Mesenchymal stem cell (in vitro differentiated cells and primary cell): ENCODE data around the gene ZNF814.
A peak's percentile ranks its signal among the peaks of the same experiment; 100 is the strongest.
"Not testable (repeated sequence)": the region's sequence is repeated elsewhere in the genome, so short reads cannot be mapped to it uniquely, and the experiment has no call there.

Experiments used
- DNase-seq: peaks from one replicate; pipeline ENCODE4 v3.0.0-alpha.2; 2013
- H2AFZ ChIP-seq: one replicate; pipeline ENCODE4 v1.6.1; 2013; ENCODE audit warnings: low read depth, mild to moderate bottlenecking, control low read depth, inconsistent platforms, low read length, moderate library complexity
- H2AK5ac ChIP-seq: 2 replicates; pipeline ENCODE4 v1.6.1; 2013; ENCODE audit warnings: low read length, moderate library complexity, mild to moderate bottlenecking, inconsistent platforms; ENCODE audit not compliant: severe bottlenecking
- H2BK120ac ChIP-seq: one replicate; pipeline ENCODE4 v1.6.1; 2013; ENCODE audit warnings: low read depth, mild to moderate bottlenecking, inconsistent platforms, low read length, moderate library complexity
- H2BK12ac ChIP-seq, 2 experiments: one replicate each; pipeline ENCODE4 v1.6.1; 2013; ENCODE audit warnings: inconsistent platforms in 2 of 2, low read length in 2 of 2, mild to moderate bottlenecking in 2 of 2, moderate library complexity in 2 of 2, control low read depth in 1 of 2
- H2BK15ac ChIP-seq: one replicate; pipeline ENCODE4 v1.6.1; 2013; ENCODE audit warnings: mild to moderate bottlenecking, low read depth, inconsistent platforms; ENCODE audit not compliant: poor library complexity, severe bottlenecking
- H2BK5ac ChIP-seq: 2 replicates; pipeline ENCODE4 v1.6.1; 2013; ENCODE audit warnings: low read depth, mild to moderate bottlenecking, low read length, control low read depth, inconsistent platforms; ENCODE audit not compliant: poor library complexity, severe bottlenecking
- H3K14ac ChIP-seq, 2 experiments: one replicate each; pipeline ENCODE4 v1.6.1; 2013; ENCODE audit warnings: inconsistent platforms in 2 of 2, low read length in 2 of 2, control low read depth in 1 of 2, mild to moderate bottlenecking in 1 of 2, moderate library complexity in 1 of 2
- H3K18ac ChIP-seq, 2 experiments: one replicate each; pipeline ENCODE4 v1.6.1; 2013; ENCODE audit warnings: inconsistent platforms in 2 of 2, low read length in 2 of 2, control low read depth in 1 of 2, low read depth in 1 of 2, mild to moderate bottlenecking in 1 of 2
- H3K23ac ChIP-seq, 2 experiments: one replicate each; pipeline ENCODE4 v1.6.1; 2013; ENCODE audit warnings: inconsistent platforms in 2 of 2, low read length in 2 of 2, mild to moderate bottlenecking in 2 of 2, moderate library complexity in 2 of 2, control low read depth in 1 of 2
- H3K27ac ChIP-seq: 2 replicates; pipeline ENCODE4 v1.5.1; 2013; ENCODE audit warnings: mild to moderate bottlenecking, moderate library complexity, low read length, control low read depth, inconsistent platforms; ENCODE audit not compliant: poor library complexity, severe bottlenecking
- H3K27me3 ChIP-seq, 2 experiments: 2 replicates each; pipeline versions ENCODE4 v1.6.1 to v1.7.0; 2013; ENCODE audit warnings: low read length in 2 of 2, mild to moderate bottlenecking in 2 of 2, moderate library complexity in 2 of 2, control low read depth in 1 of 2, inconsistent platforms in 1 of 2; ENCODE audit not compliant: control insufficient read depth in 1 of 2, insufficient read depth in 1 of 2
- H3K36me3 ChIP-seq, 2 experiments: 2 replicates each; pipeline versions ENCODE4 v1.6.1 to v1.7.0; 2013; ENCODE audit warnings: low read length in 2 of 2, control low read depth in 1 of 2, inconsistent platforms in 1 of 2, low read depth in 1 of 2, mild to moderate bottlenecking in 1 of 2; ENCODE audit not compliant: insufficient read depth in 2 of 2, control insufficient read depth in 1 of 2
- H3K4ac ChIP-seq, 2 experiments: one replicate each; pipeline ENCODE4 v1.6.1; 2013; ENCODE audit warnings: inconsistent platforms in 2 of 2, low read length in 2 of 2, mild to moderate bottlenecking in 2 of 2, moderate library complexity in 2 of 2, control low read depth in 1 of 2, low read depth in 1 of 2
- H3K4me1 ChIP-seq: 2 replicates; pipeline ENCODE4 v1.6.1; 2013; ENCODE audit warnings: low read depth, low read length, control low read depth; ENCODE audit not compliant: control insufficient read depth, insufficient read depth
- H3K4me2 ChIP-seq: 2 replicates; pipeline ENCODE4 v1.6.1; 2013; ENCODE audit warnings: low read length, mild to moderate bottlenecking, inconsistent platforms; ENCODE audit not compliant: poor library complexity, severe bottlenecking
- H3K4me3 ChIP-seq, 2 experiments: 2 replicates each; pipeline versions ENCODE4 v1.5.1 to v1.7.0; 2013; ENCODE audit warnings: low read length in 2 of 2, mild to moderate bottlenecking in 2 of 2, control low read depth in 1 of 2, low read depth in 1 of 2; ENCODE audit not compliant: insufficient read depth in 1 of 2
- H3K79me1 ChIP-seq: replicated peaks from 2 replicates; pipeline ENCODE4 v1.6.1; 2013; ENCODE audit warnings: mild to moderate bottlenecking, control low read depth, low read length, inconsistent platforms; ENCODE audit not compliant: poor library complexity, severe bottlenecking
- H3K9ac ChIP-seq: 2 replicates; pipeline ENCODE4 v1.7.0; 2013; ENCODE audit warnings: mild to moderate bottlenecking, low read length, moderate library complexity
- H3K9me3 ChIP-seq: 2 replicates; pipeline ENCODE4 v1.7.0; 2013; ENCODE audit warnings: mild to moderate bottlenecking, low read length; ENCODE audit not compliant: control insufficient read depth
- H4K8ac ChIP-seq: one replicate; pipeline ENCODE4 v1.6.1; 2013; ENCODE audit warnings: inconsistent platforms, mild to moderate bottlenecking, low read length, moderate library complexity
- H4K91ac ChIP-seq: one replicate; pipeline ENCODE4 v1.6.1; 2013; ENCODE audit warnings: mild to moderate bottlenecking, low read length, inconsistent platforms
- WGBS: methylation state at CpG from one replicate; pipeline ENCODE4 v1.1.7; 2013; ENCODE audit warnings: mixed read lengths; 5-methylcytosine and 5-hydroxymethylcytosine counted together

ZNF814 gene

GRCh38 chr19:57849162-57849665, 39.6 kb downstream of the ZNF814 start:
- not testable (repeated sequence) for H3K14ac ChIP-seq, H3K23ac ChIP-seq, H3K4ac ChIP-seq, H2BK12ac ChIP-seq, H2BK120ac ChIP-seq, H2AK5ac ChIP-seq, H2BK15ac ChIP-seq, H3K27ac ChIP-seq, H4K91ac ChIP-seq, H3K4me1 ChIP-seq, H3K9me3 ChIP-seq, DNase-seq, H4K8ac ChIP-seq, H2BK5ac ChIP-seq, H3K79me1 ChIP-seq, H3K27me3 ChIP-seq, H3K4me2 ChIP-seq, H2AFZ ChIP-seq, H3K18ac ChIP-seq
- 52% methylated on average over 2 of the region's 2 CpGs for WGBS
- Histone ChIP-seq H3K36me3 (peaks cover 20 to 37% of the 10 kb centered on the region in 2 experiments), H3K4me3 (peak overlapping the region in 1 of 2 experiments; percentile 90), H3K9ac (peak overlapping the region; percentile 96)

GRCh38 chr19:57847164-57847563, 41.7 kb downstream of the ZNF814 start:
- WGBS, result 50% methylated on average over 2 of the region's 3 CpGs
- not testable (repeated sequence) for H3K23ac ChIP-seq, H2BK5ac ChIP-seq, H3K4me2 ChIP-seq, H2AFZ ChIP-seq, H3K27me3 ChIP-seq, H3K4me3 ChIP-seq, H4K8ac ChIP-seq, H3K4ac ChIP-seq, H3K4me1 ChIP-seq, H4K91ac ChIP-seq, H3K27ac ChIP-seq, H2BK12ac ChIP-seq, H3K9ac ChIP-seq, H3K18ac ChIP-seq, H3K9me3 ChIP-seq, H3K14ac ChIP-seq, H2AK5ac ChIP-seq, H2BK15ac ChIP-seq, H2BK120ac ChIP-seq
- Histone ChIP-seq H3K79me1 (peaks cover 12% of the 10 kb centered on the region), H3K36me3 (peaks cover 12 to 48% of the 10 kb centered on the region in 2 experiments)
- DNase-seq, result peak; percentile 47

- H3K4me3 ChIP-seq, result no peak overlapping the region
- H2BK120ac ChIP-seq, result no peak overlapping the region
- H4K8ac ChIP-seq, result no peak overlapping the region
- H2AK5ac ChIP-seq, result no peak overlapping the region
- peaks cover 10 to 69% of the 10 kb centered on the region in 2 experiments for H3K36me3 ChIP-seq
- peak; percentile 7 for DNase-seq
- H3K4ac ChIP-seq, result no peak overlapping the region
- H2BK5ac ChIP-seq, result no peak overlapping the region
- H2AFZ ChIP-seq, result no peak overlapping the region
- no peak overlapping the region for H4K91ac ChIP-seq
- H3K14ac ChIP-seq, result no peak overlapping the region
- H3K9ac ChIP-seq, result no peak overlapping the region
- H3K27me3 ChIP-seq, result no peaks in the 10 kb centered on the region
- H3K18ac ChIP-seq, result peak overlapping the region in 1 of 2 experiments; percentile 29
- H3K9me3 ChIP-seq, result no peaks in the 10 kb centered on the region
- H3K27ac ChIP-seq, result no peak overlapping the region
- H3K23ac ChIP-seq, result no peak overlapping the region
- H2BK15ac ChIP-seq, result no peak overlapping the region
- 92% methylated on average over 5 of the region's 6 CpGs for WGBS
- H3K4me1 ChIP-seq, result no peaks in the 10 kb centered on the region
- H2BK12ac ChIP-seq, result no peak overlapping the region
- peaks cover 16% of the 10 kb centered on the region for H3K79me1 ChIP-seq
- H3K4me2 ChIP-seq, result no peak overlapping the region
Measured at GRCh38 chr19:57841122-57841763, 47.6 kb downstream of the ZNF814 start.

- H3K27me3 ChIP-seq, H3K4me3 ChIP-seq, H3K9ac ChIP-seq, H3K4me2 ChIP-seq, H2AK5ac ChIP-seq, DNase-seq, H2BK15ac ChIP-seq, H3K14ac ChIP-seq, H3K4me1 ChIP-seq, H4K8ac ChIP-seq, H3K4ac ChIP-seq, H3K79me1 ChIP-seq, H2BK120ac ChIP-seq, H2BK12ac ChIP-seq, H3K23ac ChIP-seq, H2AFZ ChIP-seq, H3K9me3 ChIP-seq, H3K27ac ChIP-seq, H2BK5ac ChIP-seq, H3K18ac ChIP-seq, H4K91ac ChIP-seq: not testable (repeated sequence)
- H3K36me3 ChIP-seq, result peaks cover 5 to 46% of the 10 kb centered on the region in 2 experiments
- 94% methylated on average over 2 of the region's 5 CpGs for WGBS
Measured at GRCh38 chr19:57838622-57839191, 50.1 kb downstream of the ZNF814 start.
